BJ (cell line): Measurements from ENCODE around the gene SH3PXD2B. TPM values are rescaled to one million over a fixed set of nuclear protein-coding genes. Genes with fewer than 3 reads are reported as not detected.

Experiments
- CTCF ChIA-PET: fragments of 350-600 bp; formaldehyde crosslinking; extraction: SDS; loops from one replicate; lab custom pipeline; 2021; ENCODE audit warnings: antibody characterized with exemption, inconsistent platforms; lab: Yijun Ruan, JAX
- POLR2A ChIA-PET: fragments of 300-600 bp; sonication (Branson Sonifier 250); formaldehyde crosslinking; extraction: SDS; loops from one replicate; lab custom pipeline; 2021; ENCODE audit warnings: antibody characterized with exemption; lab: Charles Lee
- DNase-seq: peaks from one replicate; pipeline ENCODE4 v3.0.0-alpha.2; 2011; ENCODE audit warnings: low read depth
- H3K27me3 ChIP-seq: 2 replicates; pipeline ENCODE4 v1.6.0; 2011; ENCODE audit warnings: low read length; ENCODE audit not compliant: control insufficient read depth, insufficient read depth
- H3K36me3 ChIP-seq: 2 replicates; pipeline ENCODE4 v1.5.1; 2011; ENCODE audit warnings: low read length; ENCODE audit not compliant: control insufficient read depth, insufficient read depth
- H3K4me3 ChIP-seq: 2 replicates; pipeline ENCODE4 v1.5.1; 2011; ENCODE audit warnings: low read depth, mild to moderate bottlenecking, control low read depth, low read length
- CTCF ChIP-seq: IDR thresholded peaks from 2 replicates; pipeline ENCODE4 v1.5.1; 2011; ENCODE audit warnings: low read depth, mild to moderate bottlenecking, control low read depth, inconsistent platforms, low read length, moderate library complexity; ENCODE audit not compliant: insufficient read depth
- polyA plus RNA-seq: library from polyadenylated mRNA; depleted of rRNA; stranded (reverse); fragments of >200 nt; gene quantifications from 2 replicates; pipeline ENCODE4 v1.2.3, GENCODE V29; 2011

SH3PXD2B gene
- polyA plus RNA-seq, 1 experiment: 15.5 TPM

- H3K4me3 ChIP-seq: no peak overlapping the region
Observed at GRCh38 chr5:172490514-172491461, 36.5 kb upstream of the SH3PXD2B start.

DNA sequence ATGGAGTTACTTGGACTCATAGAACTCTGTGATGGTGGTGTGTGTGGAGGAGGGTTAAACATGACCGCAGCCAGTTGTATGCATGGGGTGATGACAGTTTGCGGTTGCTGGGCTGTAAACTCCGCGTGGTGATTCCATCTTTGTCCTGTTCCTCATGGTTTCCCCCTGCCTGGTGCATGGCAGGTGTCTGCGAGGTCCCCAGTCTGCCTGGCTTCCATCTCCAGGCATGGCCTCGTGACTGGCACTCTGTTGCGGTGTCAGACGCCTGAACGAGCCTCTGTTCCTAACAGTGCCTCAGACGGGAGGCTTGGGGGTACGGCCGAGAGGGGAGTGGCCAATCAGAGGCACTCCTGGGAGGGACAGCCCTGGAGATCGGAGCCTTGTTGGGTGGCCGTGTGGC lies 33.9 kb upstream of the SH3PXD2B start:
- H3K36me3 ChIP-seq: no peaks in the 10 kb centered on the region
- no peak for DNase-seq
- TF ChIP-seq CTCF: no peak
- H3K4me3 ChIP-seq: no peak overlapping the region
- POLR2A ChIA-PET: no interaction called here
- CTCF ChIA-PET: interaction anchor here (3.5 kb wide), 1 partner anchor 9 kb away, joined by 14 read pairs; no protein-coding TSS in a partner anchor
- peaks cover 10% of the 10 kb centered on the region for H3K27me3 ChIP-seq

More at GRCh38 chr5:172490514-172491461, 36.5 kb upstream of the SH3PXD2B start:
- H3K36me3 ChIP-seq: no peaks in the 10 kb centered on the region
- H3K27me3 ChIP-seq: peaks cover 17% of the 10 kb centered on the region
- POLR2A ChIA-PET: no interaction called here
- DNase-seq: no peak
- CTCF ChIA-PET: interaction anchor here (0.6 to 3.5 kb wide), 5 partner anchors 12 to 206 kb away, joined by 3 to 14 read pairs (median 4); no protein-coding TSS in a partner anchor
- TF ChIP-seq CTCF: no peak

- ChIA-PET CTCF (no interaction called here), POLR2A (no interaction called here)
- Histone ChIP-seq H3K4me3 (no peak overlapping the region), H3K36me3 (no peaks in the 10 kb centered on the region), H3K27me3 (peaks cover 7% of the 10 kb centered on the region)
- TF ChIP-seq CTCF: no peak
- no peak for DNase-seq
Observed at GRCh38 chr5:172487671-172488070, 33.3 kb upstream of the SH3PXD2B start.

DNA sequence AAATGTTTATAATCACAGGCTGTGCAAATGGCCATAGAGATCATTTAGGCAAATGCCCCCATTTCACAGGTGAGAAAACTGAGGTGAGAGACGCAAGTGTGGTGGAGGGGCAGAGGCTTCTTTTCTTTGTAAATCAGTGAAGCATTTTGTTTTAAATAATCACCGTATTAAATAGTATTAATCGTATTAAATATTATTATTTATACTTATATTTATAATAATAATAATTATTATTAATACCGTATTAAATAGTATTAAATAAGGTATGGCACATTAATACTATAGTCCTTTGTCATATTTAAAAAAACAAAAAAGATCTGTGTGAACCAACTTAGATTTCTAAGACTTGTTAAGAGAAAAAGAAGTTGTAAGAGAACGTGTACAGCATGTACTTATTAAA lies 32.6 kb upstream of the SH3PXD2B start:
- DNase-seq: no peak
- ChIA-PET CTCF (interaction anchor here (1.3 kb wide), 1 partner anchor 210 kb away, joined by 6 read pairs; no protein-coding TSS in a partner anchor), POLR2A (no interaction called here)
- no peak overlapping the region for H3K4me3 ChIP-seq
- TF ChIP-seq CTCF: no peak
- H3K36me3 ChIP-seq: no peaks in the 10 kb centered on the region
- H3K27me3 ChIP-seq: peaks cover 7% of the 10 kb centered on the region

DNA sequence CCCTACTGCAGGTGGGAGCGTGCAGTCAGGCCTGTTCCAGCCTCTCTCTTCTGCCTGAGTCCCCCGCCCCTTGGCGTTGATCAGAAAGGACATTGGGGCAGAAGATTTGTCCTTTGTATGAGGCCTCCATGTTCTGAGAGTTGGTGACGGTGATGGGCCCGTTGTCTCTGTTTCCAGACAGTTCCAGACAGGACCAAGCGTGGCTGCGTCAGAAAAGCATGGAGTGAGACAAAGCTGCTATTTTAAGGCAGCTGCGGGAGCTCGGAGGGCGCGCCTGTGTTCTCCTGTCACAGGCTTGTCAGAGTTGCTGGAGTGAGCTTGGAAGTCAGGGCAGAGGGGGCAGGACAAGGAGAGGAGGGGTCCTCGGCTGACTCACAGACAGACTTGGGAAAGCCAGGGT lies 32.1 kb upstream of the SH3PXD2B start:
- no peaks in the 10 kb centered on the region for H3K36me3 ChIP-seq
- CTCF ChIA-PET: interaction anchor here (0.9 to 1.3 kb wide), 2 partner anchors 201 to 211 kb away, joined by 3 to 6 read pairs; no protein-coding TSS in a partner anchor
- no peak for DNase-seq
- H3K4me3 ChIP-seq: no peak overlapping the region
- POLR2A ChIA-PET: no interaction called here
- peaks cover 7% of the 10 kb centered on the region for H3K27me3 ChIP-seq
- TF ChIP-seq CTCF: no peak
